Neural crest cell (in vitro differentiated cells): Measurements from ENCODE around the gene SIRPG. TPM values are rescaled to one million over a fixed set of nuclear protein-coding genes. Genes with fewer than 3 reads are reported as not detected.
"Not testable (repeated sequence)": the region's sequence is repeated elsewhere in the genome, so short reads cannot be mapped to it uniquely, and the experiment has no call there.

Experiments
- DNase-seq: peaks from one replicate; pipeline ENCODE4 v3.0.0; 2021; ENCODE audit warnings: low read depth, mixed read lengths, low spot score
- H3K27ac Mint-ChIP-seq: one replicate; pipeline ENCODE4 v1.8.0; 2021; ENCODE audit warnings: mild to moderate bottlenecking, mixed read lengths; ENCODE audit not compliant: unreplicated experiment
- H3K27me3 Mint-ChIP-seq: 2 replicates; pipeline ENCODE4 v1.8.0; 2021; ENCODE audit warnings: low read depth, mild to moderate bottlenecking, mixed read lengths
- H3K36me3 Mint-ChIP-seq: 2 replicates; pipeline ENCODE4 v1.8.0; 2021; ENCODE audit warnings: low read depth, mild to moderate bottlenecking, mixed read lengths
- H3K4me1 Mint-ChIP-seq: 2 replicates; pipeline ENCODE4 v1.8.0; 2021; ENCODE audit warnings: mixed read lengths
- H3K4me3 Mint-ChIP-seq: one replicate; pipeline ENCODE4 v1.8.0; 2021; ENCODE audit warnings: mild to moderate bottlenecking, mixed read lengths
- H3K9me3 Mint-ChIP-seq: 2 replicates; pipeline ENCODE4 v1.8.0; 2021; ENCODE audit warnings: mixed read lengths
- long read RNA-seq: library from polyadenylated mRNA; unstranded; transcript quantifications from one replicate; pipeline ENCODE4 v2.0.0, GENCODE V29; 2020
- total RNA-seq: library from RNA; stranded (reverse); gene quantifications from 2 replicates; pipeline ENCODE4 v1.2.1, GENCODE V29; 2021
- TF ChIP-seq, protein P1 (sequence below): fragments of 200-600 bp; sonication (generic); conservative IDR thresholded peaks from 2 replicates; pipeline ENCODE4 v1.5.0; 2021; ENCODE audit warnings: antibody characterized with exemption, mild to moderate bottlenecking

Gene SIRPG
- not detected in 2 replicates for total RNA-seq
- long read RNA-seq, result 0 reads

DNA sequence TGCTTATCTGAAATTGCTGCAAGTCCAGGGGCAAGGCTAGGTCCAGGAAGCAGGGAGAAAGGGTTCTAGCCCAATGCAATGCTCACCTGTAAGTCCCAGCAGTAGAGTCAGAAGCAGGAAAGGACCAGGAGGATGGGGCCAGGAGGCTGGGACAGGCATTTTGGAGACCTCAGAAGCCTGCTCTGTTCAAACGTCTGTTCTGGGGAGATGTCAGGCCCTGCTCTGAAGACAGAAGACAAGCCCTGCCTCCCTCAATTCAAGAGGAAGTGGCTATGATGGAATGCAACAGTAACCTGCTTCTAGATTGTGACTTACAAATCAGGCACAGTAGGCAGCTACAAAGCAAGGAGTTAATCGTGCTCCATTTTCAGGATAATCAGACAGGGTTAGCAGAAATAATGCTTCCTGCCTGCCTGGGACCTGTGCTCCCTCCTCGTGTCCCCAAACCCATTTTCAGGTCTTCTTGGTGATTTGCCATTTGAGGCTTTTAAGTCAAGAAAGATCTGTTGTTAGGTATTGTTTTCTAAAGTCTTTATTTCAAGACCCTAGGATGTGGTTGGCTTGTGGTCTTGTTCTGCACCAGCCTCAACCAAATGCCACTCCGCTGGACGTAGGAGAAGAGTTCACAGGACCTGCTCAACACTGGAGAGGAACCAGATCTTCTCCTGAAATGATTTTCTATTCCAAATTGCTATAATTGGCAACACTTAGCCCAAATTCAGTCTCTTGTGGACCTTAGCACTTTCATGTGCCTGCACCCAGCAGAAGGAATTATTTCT lies at the start of gene SIRPG:
TSS of gene SIRPG (minus strand) at position 224 of the 779 bp plus-strand sequence. CDS start at position 159, 65 bp downstream.
- H3K27me3 Mint-ChIP-seq, result peaks cover 27% of the 10 kb centered on the region
- H3K4me3 Mint-ChIP-seq, result no peak within 1 kb of the TSS
- TF ChIP-seq, protein P1, sequence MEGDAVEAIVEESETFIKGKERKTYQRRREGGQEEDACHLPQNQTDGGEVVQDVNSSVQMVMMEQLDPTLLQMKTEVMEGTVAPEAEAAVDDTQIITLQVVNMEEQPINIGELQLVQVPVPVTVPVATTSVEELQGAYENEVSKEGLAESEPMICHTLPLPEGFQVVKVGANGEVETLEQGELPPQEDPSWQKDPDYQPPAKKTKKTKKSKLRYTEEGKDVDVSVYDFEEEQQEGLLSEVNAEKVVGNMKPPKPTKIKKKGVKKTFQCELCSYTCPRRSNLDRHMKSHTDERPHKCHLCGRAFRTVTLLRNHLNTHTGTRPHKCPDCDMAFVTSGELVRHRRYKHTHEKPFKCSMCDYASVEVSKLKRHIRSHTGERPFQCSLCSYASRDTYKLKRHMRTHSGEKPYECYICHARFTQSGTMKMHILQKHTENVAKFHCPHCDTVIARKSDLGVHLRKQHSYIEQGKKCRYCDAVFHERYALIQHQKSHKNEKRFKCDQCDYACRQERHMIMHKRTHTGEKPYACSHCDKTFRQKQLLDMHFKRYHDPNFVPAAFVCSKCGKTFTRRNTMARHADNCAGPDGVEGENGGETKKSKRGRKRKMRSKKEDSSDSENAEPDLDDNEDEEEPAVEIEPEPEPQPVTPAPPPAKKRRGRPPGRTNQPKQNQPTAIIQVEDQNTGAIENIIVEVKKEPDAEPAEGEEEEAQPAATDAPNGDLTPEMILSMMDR, result no peak
- H3K36me3 Mint-ChIP-seq, result no peaks in the 10 kb centered on the region
- H3K4me1 Mint-ChIP-seq, result no peaks in the 10 kb centered on the region
- DNase-seq, result no peak
- H3K9me3 Mint-ChIP-seq, result no peaks in the 10 kb centered on the region
- H3K27ac Mint-ChIP-seq, result no peak within 1 kb of the TSS

DNA sequence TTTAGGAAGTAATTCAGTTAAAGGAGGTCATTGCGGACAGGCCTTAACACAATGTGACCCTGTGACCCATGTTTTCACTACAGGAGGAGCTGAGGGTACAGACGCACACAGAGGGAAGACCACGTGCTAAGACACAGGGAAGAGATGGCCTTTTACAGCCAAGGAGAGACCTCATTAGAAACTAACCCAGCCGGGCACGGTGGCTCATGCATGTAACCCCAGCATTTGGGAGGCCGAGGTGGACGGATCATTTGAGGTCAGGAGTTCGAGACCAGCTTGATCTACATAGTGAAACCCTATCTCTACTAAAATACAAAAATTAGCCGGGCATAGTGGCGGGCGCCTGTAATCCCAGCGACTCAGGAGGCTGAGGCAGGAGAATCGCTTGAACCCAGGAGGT lies 49.3 kb upstream of the SIRPG start:
- H3K4me3 Mint-ChIP-seq, H3K9me3 Mint-ChIP-seq, H3K27ac Mint-ChIP-seq, H3K4me1 Mint-ChIP-seq, H3K36me3 Mint-ChIP-seq, DNase-seq: not testable (repeated sequence)
- H3K27me3 Mint-ChIP-seq, result peaks cover 17% of the 10 kb centered on the region

DNA sequence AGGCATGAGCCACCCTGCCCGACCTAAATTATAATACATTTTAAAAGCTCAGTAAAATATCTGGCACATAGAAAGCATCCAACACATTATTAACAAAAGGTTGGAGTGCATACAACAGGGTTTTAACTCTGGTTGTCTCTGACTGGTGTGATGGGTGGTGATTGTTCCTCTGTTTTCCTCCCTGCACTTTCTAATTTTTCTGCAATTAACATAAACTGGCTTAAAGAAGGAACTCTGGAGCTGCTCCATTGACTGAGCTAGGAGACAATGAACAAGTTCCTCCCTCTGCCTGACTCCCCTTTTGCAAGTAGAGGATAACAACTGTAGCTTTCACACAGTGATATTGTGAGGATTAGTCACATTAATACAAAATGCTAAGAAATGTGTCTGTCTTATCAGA lies 48.5 kb upstream of the SIRPG start:
- H3K36me3 Mint-ChIP-seq, result no peaks in the 10 kb centered on the region
- no peak overlapping the region for H3K27ac Mint-ChIP-seq
- TF ChIP-seq, protein P1, result no peak
- no peak for DNase-seq
- peaks cover 14% of the 10 kb centered on the region for H3K27me3 Mint-ChIP-seq
- H3K9me3 Mint-ChIP-seq, result peaks cover 2% of the 10 kb centered on the region
- peaks cover 4% of the 10 kb centered on the region for H3K4me1 Mint-ChIP-seq
- H3K4me3 Mint-ChIP-seq, result no peak overlapping the region

DNA sequence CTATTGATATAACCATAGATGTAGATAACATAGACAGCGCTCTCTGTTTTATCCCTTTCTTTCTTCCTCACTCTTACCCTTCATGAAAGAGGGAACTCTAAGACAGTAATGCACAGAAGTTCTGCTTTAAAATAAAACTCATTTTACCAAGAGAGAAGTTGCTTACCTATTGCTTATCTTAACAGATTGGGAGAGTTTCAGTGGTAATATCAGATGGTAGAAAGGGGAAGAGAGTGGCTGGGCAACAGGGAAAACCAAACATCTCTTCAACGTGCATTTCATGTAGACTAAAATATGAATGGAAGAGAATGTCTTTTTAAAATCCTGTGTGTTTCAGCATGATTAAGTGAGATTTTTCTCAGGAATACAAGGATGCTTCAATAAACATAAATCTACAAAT lies 45.3 kb upstream of the SIRPG start:
- no peak for DNase-seq
- Mint-ChIP-seq H3K4me1 (peaks cover 4% of the 10 kb centered on the region), H3K4me3 (no peak overlapping the region), H3K9me3 (peaks cover 2% of the 10 kb centered on the region), H3K27me3 (peaks cover 14% of the 10 kb centered on the region), H3K36me3 (no peaks in the 10 kb centered on the region), H3K27ac (no peak overlapping the region)
- TF ChIP-seq, protein P1, result no peak

DNA sequence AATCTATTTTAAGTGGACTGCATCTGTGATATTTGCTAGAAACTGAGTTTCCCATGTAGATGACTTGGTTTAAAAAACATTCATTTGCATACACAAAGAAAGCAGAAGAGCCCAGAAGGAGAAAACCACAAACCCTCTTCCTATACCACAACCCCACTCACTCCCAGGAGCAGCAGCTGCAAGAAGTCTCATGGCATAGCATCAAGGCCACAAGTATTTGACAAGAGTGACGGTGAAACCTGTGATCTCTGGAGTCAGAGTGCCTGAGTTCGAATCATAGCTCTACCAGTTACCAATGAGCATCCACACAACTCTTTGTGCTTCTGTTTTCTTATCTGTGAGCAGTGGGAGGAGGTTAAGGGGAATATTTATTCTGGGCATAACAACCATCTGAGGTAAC lies 44.7 kb upstream of the SIRPG start:
- no peak overlapping the region for H3K27ac Mint-ChIP-seq
- H3K4me1 Mint-ChIP-seq, result peaks cover 4% of the 10 kb centered on the region
- DNase-seq, result no peak
- TF ChIP-seq, protein P1, result no peak
- no peak overlapping the region for H3K4me3 Mint-ChIP-seq
- peaks cover 2% of the 10 kb centered on the region for H3K9me3 Mint-ChIP-seq
- peaks cover 14% of the 10 kb centered on the region for H3K27me3 Mint-ChIP-seq
- H3K36me3 Mint-ChIP-seq, result no peaks in the 10 kb centered on the region

DNA sequence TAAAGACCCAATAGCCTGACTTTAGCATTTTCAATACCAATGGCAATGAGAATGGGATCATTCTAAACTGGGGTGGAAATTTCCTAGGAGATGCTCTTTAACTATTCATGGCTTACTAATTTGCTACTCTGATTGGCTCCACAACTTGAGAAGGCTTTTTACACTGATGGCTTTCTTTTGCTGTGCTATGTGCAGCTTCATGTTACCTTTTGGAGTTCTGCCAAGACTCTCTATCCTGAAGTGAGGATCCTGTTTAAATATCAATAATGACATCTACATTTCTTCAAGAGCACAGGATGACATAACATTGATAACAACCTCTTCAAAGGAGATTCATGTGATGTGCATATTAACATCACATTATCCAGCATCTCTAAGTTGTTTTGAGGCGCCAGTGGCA lies 43.4 kb upstream of the SIRPG start:
- H3K36me3 Mint-ChIP-seq, result no peaks in the 10 kb centered on the region
- TF ChIP-seq, protein P1, result no peak
- peaks cover 2% of the 10 kb centered on the region for H3K9me3 Mint-ChIP-seq
- H3K4me1 Mint-ChIP-seq, result no peaks in the 10 kb centered on the region
- no peak overlapping the region for H3K27ac Mint-ChIP-seq
- no peak for DNase-seq
- no peak overlapping the region for H3K4me3 Mint-ChIP-seq
- peaks cover 14% of the 10 kb centered on the region for H3K27me3 Mint-ChIP-seq
